Measurements from ENCODE around the gene GCAT. TPM values are rescaled to one million over a fixed set of nuclear protein-coding genes. Genes with fewer than 3 reads are reported as not detected.
A peak's percentile ranks its signal among the peaks of the same experiment; 100 is the strongest.

GCAT gene
- total RNA-seq, 2 donors from 2014 or later, result 37.8 to 92.7 TPM

DNA sequence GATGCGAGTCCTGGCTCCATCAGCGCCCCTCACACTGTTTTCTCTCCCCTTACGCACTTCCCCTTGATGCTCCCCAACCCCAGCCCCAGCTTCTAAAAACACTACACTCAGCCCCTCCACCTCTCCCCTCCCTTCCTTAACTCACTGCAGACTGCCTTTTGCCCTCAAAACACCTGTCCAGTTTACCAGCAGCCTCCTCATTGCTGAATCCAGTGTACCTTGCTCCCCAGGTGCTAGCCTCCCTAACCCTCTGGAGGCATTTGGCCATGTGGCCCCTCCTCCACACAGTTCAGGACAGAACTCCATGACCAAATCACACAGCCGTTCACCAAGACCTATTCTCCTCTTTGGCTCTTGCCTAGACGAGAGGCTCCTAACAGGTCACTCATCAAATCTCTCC lies 12.6 kb downstream of the GCAT start:
- no peak for DNase-seq (ENCODE audit: low spot score)
- Histone ChIP-seq H3K4me1 (replicated peaks) (peaks cover 8% of the 10 kb centered on the region), H3K27ac (no peak overlapping the region), H3K9me3 (no peaks in the 10 kb centered on the region), H3K27me3 (replicated peaks; ENCODE audit: insufficient read depth) (no peaks in the 10 kb centered on the region), H3K4me3 (no peak overlapping the region), H3K36me3 (no peaks in the 10 kb centered on the region)
- intact Hi-C loops (cut with DNase I), result no loop called here
- TF ChIP-seq POLR2AphosphoS5 (IDR thresholded peaks at IDR 0.05), result no peak
- TF ChIP-seq, protein P1, sequence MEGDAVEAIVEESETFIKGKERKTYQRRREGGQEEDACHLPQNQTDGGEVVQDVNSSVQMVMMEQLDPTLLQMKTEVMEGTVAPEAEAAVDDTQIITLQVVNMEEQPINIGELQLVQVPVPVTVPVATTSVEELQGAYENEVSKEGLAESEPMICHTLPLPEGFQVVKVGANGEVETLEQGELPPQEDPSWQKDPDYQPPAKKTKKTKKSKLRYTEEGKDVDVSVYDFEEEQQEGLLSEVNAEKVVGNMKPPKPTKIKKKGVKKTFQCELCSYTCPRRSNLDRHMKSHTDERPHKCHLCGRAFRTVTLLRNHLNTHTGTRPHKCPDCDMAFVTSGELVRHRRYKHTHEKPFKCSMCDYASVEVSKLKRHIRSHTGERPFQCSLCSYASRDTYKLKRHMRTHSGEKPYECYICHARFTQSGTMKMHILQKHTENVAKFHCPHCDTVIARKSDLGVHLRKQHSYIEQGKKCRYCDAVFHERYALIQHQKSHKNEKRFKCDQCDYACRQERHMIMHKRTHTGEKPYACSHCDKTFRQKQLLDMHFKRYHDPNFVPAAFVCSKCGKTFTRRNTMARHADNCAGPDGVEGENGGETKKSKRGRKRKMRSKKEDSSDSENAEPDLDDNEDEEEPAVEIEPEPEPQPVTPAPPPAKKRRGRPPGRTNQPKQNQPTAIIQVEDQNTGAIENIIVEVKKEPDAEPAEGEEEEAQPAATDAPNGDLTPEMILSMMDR (IDR thresholded peaks at IDR 0.05), result no peak
- TF ChIP-seq POLR2A (IDR thresholded peaks at IDR 0.05), result no peak
- 92% methylated on average over 5 of the region's 5 CpGs for WGBS

GRCh38 chr22:37822079-37822833 lies 14.5 kb downstream of the GCAT start:
- Histone ChIP-seq H3K27ac (no peak overlapping the region), H3K4me1 (replicated peaks) (peaks cover 8% of the 10 kb centered on the region), H3K27me3 (replicated peaks; ENCODE audit: insufficient read depth) (no peaks in the 10 kb centered on the region), H3K9me3 (no peaks in the 10 kb centered on the region), H3K36me3 (no peaks in the 10 kb centered on the region), H3K4me3 (no peak overlapping the region)
- WGBS, result 53% methylated on average over 8 of the region's 8 CpGs
- intact Hi-C loops (cut with DNase I), result no loop called here
- TF ChIP-seq, protein P1 (IDR thresholded peaks at IDR 0.05), result no peak
- TF ChIP-seq POLR2A (IDR thresholded peaks at IDR 0.05) (no peak), POLR2AphosphoS5 (IDR thresholded peaks at IDR 0.05) (no peak)
- DNase-seq (ENCODE audit: low spot score), result no peak

- 75% methylated on average over 18 of the region's 21 CpGs for WGBS
- Histone ChIP-seq H3K4me3 (no peak within 1 kb of the TSS), H3K36me3 (no peaks in the 10 kb centered on the region), H3K9me3 (no peaks in the 10 kb centered on the region), H3K4me1 (replicated peaks) (peaks cover 5% of the 10 kb centered on the region), H3K27me3 (replicated peaks; ENCODE audit: insufficient read depth) (no peaks in the 10 kb centered on the region), H3K27ac (no peak within 1 kb of the TSS)
- DNase-seq (ENCODE audit: low spot score), result no peak
- TF ChIP-seq POLR2AphosphoS5 (IDR thresholded peaks at IDR 0.05) (no peak), POLR2A (IDR thresholded peaks at IDR 0.05) (no peak)
- TF ChIP-seq, protein P1 (IDR thresholded peaks at IDR 0.05), result no peak
- intact Hi-C loops (cut with DNase I), result no loop called here
Measured at GRCh38 chr22:37823134-37823985, 15.6 kb downstream of the GCAT start, which contains the start of gene GALR3. Gene GALR3 (plus strand): TSS chr22:37823382. CDS start chr22:37823407, 25 bp downstream.

- DNase-seq (ENCODE audit: low spot score), result no peak
- Histone ChIP-seq H3K27ac (no peak overlapping the region), H3K9me3 (no peaks in the 10 kb centered on the region), H3K27me3 (replicated peaks; ENCODE audit: insufficient read depth) (no peaks in the 10 kb centered on the region), H3K4me1 (replicated peaks) (no peaks in the 10 kb centered on the region), H3K36me3 (no peaks in the 10 kb centered on the region), H3K4me3 (peak overlapping the region in 1 of 2 donors; percentile 17)
- 9% methylated on average over 42 of the region's 135 CpGs for WGBS
- TF ChIP-seq, protein P1 (IDR thresholded peaks at IDR 0.05), result no peak
- TF ChIP-seq POLR2AphosphoS5 (IDR thresholded peaks at IDR 0.05), result no peak
- TF ChIP-seq POLR2A (IDR thresholded peaks at IDR 0.05), result no peak
- intact Hi-C loops (cut with DNase I), result no loop called here
Measured at GRCh38 chr22:37824674-37825641, 17.2 kb downstream of the GCAT start.
